ENCODE measurements around the gene FBXO45. TPM values are rescaled to one million over a fixed set of nuclear protein-coding genes. Genes with fewer than 3 reads are reported as not detected.
A peak's percentile ranks its signal among the peaks of the same experiment; 100 is the strongest.

FBXO45 gene
- total and polyA plus RNA-seq, 2 of the 13 experiments (the other 11 are each of a cell fraction or from before 2014, with no cell fraction given): 7.0 to 12.1 TPM

- TF ChIP-seq, protein P1, sequence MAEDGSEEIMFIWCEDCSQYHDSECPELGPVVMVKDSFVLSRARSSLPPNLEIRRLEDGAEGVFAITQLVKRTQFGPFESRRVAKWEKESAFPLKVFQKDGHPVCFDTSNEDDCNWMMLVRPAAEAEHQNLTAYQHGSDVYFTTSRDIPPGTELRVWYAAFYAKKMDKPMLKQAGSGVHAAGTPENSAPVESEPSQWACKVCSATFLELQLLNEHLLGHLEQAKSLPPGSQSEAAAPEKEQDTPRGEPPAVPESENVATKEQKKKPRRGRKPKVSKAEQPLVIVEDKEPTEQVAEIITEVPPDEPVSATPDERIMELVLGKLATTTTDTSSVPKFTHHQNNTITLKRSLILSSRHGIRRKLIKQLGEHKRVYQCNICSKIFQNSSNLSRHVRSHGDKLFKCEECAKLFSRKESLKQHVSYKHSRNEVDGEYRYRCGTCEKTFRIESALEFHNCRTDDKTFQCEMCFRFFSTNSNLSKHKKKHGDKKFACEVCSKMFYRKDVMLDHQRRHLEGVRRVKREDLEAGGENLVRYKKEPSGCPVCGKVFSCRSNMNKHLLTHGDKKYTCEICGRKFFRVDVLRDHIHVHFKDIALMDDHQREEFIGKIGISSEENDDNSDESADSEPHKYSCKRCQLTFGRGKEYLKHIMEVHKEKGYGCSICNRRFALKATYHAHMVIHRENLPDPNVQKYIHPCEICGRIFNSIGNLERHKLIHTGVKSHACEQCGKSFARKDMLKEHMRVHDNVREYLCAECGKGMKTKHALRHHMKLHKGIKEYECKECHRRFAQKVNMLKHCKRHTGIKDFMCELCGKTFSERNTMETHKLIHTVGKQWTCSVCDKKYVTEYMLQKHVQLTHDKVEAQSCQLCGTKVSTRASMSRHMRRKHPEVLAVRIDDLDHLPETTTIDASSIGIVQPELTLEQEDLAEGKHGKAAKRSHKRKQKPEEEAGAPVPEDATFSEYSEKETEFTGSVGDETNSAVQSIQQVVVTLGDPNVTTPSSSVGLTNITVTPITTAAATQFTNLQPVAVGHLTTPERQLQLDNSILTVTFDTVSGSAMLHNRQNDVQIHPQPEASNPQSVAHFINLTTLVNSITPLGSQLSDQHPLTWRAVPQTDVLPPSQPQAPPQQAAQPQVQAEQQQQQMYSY (CRISPR knock-in tag; IDR thresholded peaks at IDR 0.05): no peak
- TF ChIP-seq SALL2 (CRISPR knock-in tag; IDR thresholded peaks at IDR 0.05) (no peak), MTA1 (CRISPR knock-in tag; IDR thresholded peaks at IDR 0.05; ENCODE audit: borderline replicate concordance) (no peak; the same call in 1 of the 2 replicates), SP4 (CRISPR knock-in tag; IDR thresholded peaks at IDR 0.05) (peak; percentile 59), FOXK2 (IDR thresholded peaks at IDR 0.05) (no peak), SP5 (CRISPR knock-in tag; IDR thresholded peaks at IDR 0.05; ENCODE audit: borderline replicate concordance, low read depth) (peak; percentile 53; the same call in 1 of the 2 replicates), ZNF777 (CRISPR knock-in tag; IDR thresholded peaks at IDR 0.05) (peak; percentile 40; the same call in 1 of the 2 replicates), ETV5 (CRISPR knock-in tag; IDR thresholded peaks at IDR 0.05; ENCODE audit: borderline replicate concordance) (peak; percentile 92), CCAR2 (optimal IDR thresholded peaks at IDR 0.05; ENCODE audit: low read depth, low read length) (no peak), ZSCAN5A (CRISPR knock-in tag; IDR thresholded peaks at IDR 0.05; ENCODE audit: borderline replicate concordance) (no peak), NFRKB (IDR thresholded peaks at IDR 0.05) (no peak), SRSF9 (IDR thresholded peaks at IDR 0.05; ENCODE audit: borderline replicate concordance, insufficient read depth, low read depth, low read length, poor library complexity, severe bottlenecking) (no peak), RFXANK (CRISPR knock-in tag; IDR thresholded peaks at IDR 0.05) (no peak), IKZF4 (CRISPR knock-in tag; IDR thresholded peaks at IDR 0.05; ENCODE audit: borderline replicate concordance, low read depth, not compliant biosample characterization) (no peak), RBAK (CRISPR knock-in tag; IDR thresholded peaks at IDR 0.05) (no peak), HOXD1 (CRISPR knock-in tag; IDR thresholded peaks at IDR 0.05) (no peak), MAX (IDR thresholded peaks at IDR 0.05) (peak; percentile 77), ZSCAN12 (CRISPR knock-in tag; IDR thresholded peaks at IDR 0.05) (0 out of 2 replicates have a peak, but pooled peaks have one; percentile 59)
- TF ChIP-seq, protein P2, sequence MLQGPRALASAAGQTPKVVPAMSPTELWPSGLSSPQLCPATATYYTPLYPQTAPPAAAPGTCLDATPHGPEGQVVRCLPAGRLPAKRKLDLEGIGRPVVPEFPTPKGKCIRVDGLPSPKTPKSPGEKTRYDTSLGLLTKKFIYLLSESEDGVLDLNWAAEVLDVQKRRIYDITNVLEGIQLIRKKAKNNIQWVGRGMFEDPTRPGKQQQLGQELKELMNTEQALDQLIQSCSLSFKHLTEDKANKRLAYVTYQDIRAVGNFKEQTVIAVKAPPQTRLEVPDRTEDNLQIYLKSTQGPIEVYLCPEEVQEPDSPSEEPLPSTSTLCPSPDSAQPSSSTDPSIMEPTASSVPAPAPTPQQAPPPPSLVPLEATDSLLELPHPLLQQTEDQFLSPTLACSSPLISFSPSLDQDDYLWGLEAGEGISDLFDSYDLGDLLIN (CRISPR knock-in tag; IDR thresholded peaks at IDR 0.05; ENCODE audit: borderline replicate concordance): peak; percentile 38; the same call in 1 of the 2 replicates
- TF ChIP-seq, protein P3, sequence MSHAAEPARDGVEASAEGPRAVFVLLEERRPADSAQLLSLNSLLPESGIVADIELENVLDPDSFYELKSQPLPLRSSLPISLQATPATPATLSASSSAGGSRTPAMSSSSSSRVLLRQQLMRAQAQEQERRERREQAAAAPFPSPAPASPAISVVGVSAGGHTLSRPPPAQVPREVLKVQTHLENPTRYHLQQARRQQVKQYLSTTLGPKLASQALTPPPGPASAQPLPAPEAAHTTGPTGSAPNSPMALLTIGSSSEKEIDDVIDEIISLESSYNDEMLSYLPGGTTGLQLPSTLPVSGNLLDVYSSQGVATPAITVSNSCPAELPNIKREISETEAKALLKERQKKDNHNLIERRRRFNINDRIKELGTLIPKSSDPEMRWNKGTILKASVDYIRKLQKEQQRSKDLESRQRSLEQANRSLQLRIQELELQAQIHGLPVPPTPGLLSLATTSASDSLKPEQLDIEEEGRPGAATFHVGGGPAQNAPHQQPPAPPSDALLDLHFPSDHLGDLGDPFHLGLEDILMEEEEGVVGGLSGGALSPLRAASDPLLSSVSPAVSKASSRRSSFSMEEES (CRISPR knock-in tag; IDR thresholded peaks at IDR 0.05): peak; percentile 11; the same call in 1 of the 2 replicates
These were observed 63.7 kb downstream of the FBXO45 start (continued) for GRCh38 chr3:196632046-196632751.
